ENCODE data around the gene ARHGEF1. TPM values are rescaled to one million over a fixed set of nuclear protein-coding genes. Genes with fewer than 3 reads are reported as not detected.
A peak's percentile ranks its signal among the peaks of the same experiment; 100 is the strongest.

The ARHGEF1 gene
- total RNA-seq, 2 donors from 2014 or later: 89.9 to 116 TPM

- peaks cover 53% of the 10 kb centered on the region for H3K36me3 ChIP-seq (ENCODE audit: control insufficient read depth, insufficient read depth, low read length)
- H3K9ac ChIP-seq (ENCODE audit: extremely low read depth, low read length, poor library complexity, severe bottlenecking): peak overlapping the region; percentile 99
- peaks cover 28% of the 10 kb centered on the region for H3K4me1 ChIP-seq (ENCODE audit: control insufficient read depth, insufficient read depth, low read length)
- TF ChIP-seq CTCF (conservative IDR thresholded peaks at IDR 0.05): no peak
- peak overlapping the region; percentile 98 for H3K4me3 ChIP-seq (ENCODE audit: low read length)
- H3K9me3 ChIP-seq (ENCODE audit: control insufficient read depth, low read length): no peaks in the 10 kb centered on the region
- Mint-ChIP-seq H3K9me3 (no peaks in the 10 kb centered on the region), H3K36me3 (ENCODE audit: low read depth) (peaks cover 54% of the 10 kb centered on the region), H3K4me3 (peak overlapping the region; percentile 81), H3K27ac (peak overlapping the region; percentile 97), H3K4me1 (peaks cover 28% of the 10 kb centered on the region), H3K27me3 (ENCODE audit: insufficient read depth) (peaks cover 5% of the 10 kb centered on the region)
- no peak overlapping the region for H3K27ac ChIP-seq (ENCODE audit: low read depth, low read length)
- DNase-seq: no peak
- H3K27me3 ChIP-seq (ENCODE audit: control insufficient read depth, insufficient read depth, low read length, poor library complexity, severe bottlenecking): no peaks in the 10 kb centered on the region
- WGBS, 2 experiments (ENCODE audit: insufficient coverage in 1 of 2, insufficient read length in 1 of 2): 55 to 66% methylated on average over 4 to 9 of the region's 9 CpGs
These were observed 21.7 kb upstream of the ARHGEF1 start for GRCh38 chr19:41861116-41861768.

GRCh38 chr19:41861846-41862245 lies 21.1 kb upstream of the ARHGEF1 start:
- Mint-ChIP-seq H3K36me3 (ENCODE audit: low read depth) (peaks cover 57% of the 10 kb centered on the region), H3K27ac (peak overlapping the region; percentile 97)

GRCh38 chr19:41862445-41862986 lies 20.5 kb upstream of the ARHGEF1 start:
- peaks cover 63% of the 10 kb centered on the region for H3K36me3 ChIP-seq (ENCODE audit: control insufficient read depth, insufficient read depth, low read length)
- no peak overlapping the region for H3K27ac ChIP-seq (ENCODE audit: low read depth, low read length)
- H3K9ac ChIP-seq (ENCODE audit: extremely low read depth, low read length, poor library complexity, severe bottlenecking): peak overlapping the region; percentile 99
- Mint-ChIP-seq H3K4me3 (peak overlapping the region; percentile 81), H3K36me3 (ENCODE audit: low read depth) (peaks cover 58% of the 10 kb centered on the region), H3K9me3 (no peaks in the 10 kb centered on the region), H3K27me3 (ENCODE audit: insufficient read depth) (no peaks in the 10 kb centered on the region), H3K4me1 (peaks cover 29% of the 10 kb centered on the region), H3K27ac (no peak overlapping the region)
- H3K4me1 ChIP-seq (ENCODE audit: control insufficient read depth, insufficient read depth, low read length): peaks cover 28% of the 10 kb centered on the region
- H3K4me3 ChIP-seq (ENCODE audit: low read length): peak overlapping the region; percentile 98
- DNase-seq: no peak
- no peaks in the 10 kb centered on the region for H3K9me3 ChIP-seq (ENCODE audit: control insufficient read depth, low read length)
- WGBS, 2 experiments (ENCODE audit: insufficient coverage in 1 of 2, insufficient read length in 1 of 2): 96% methylated on average over 2 of the region's 2 CpGs; no CpG with 5 or more reads in 1 of the 2 experiments
- no peak for TF ChIP-seq CTCF (conservative IDR thresholded peaks at IDR 0.05)
- H3K27me3 ChIP-seq (ENCODE audit: control insufficient read depth, insufficient read depth, low read length, poor library complexity, severe bottlenecking): no peaks in the 10 kb centered on the region

More at GRCh38 chr19:41861846-41862245, 21.1 kb upstream of the ARHGEF1 start:
- H3K27me3 ChIP-seq (ENCODE audit: control insufficient read depth, insufficient read depth, low read length, poor library complexity, severe bottlenecking): no peaks in the 10 kb centered on the region
- H3K4me3 ChIP-seq (ENCODE audit: low read length): peak overlapping the region; percentile 98
- no peaks in the 10 kb centered on the region for H3K9me3 ChIP-seq (ENCODE audit: control insufficient read depth, low read length)
- WGBS, 2 experiments (ENCODE audit: insufficient coverage in 1 of 2, insufficient read length in 1 of 2): 98 to 99% methylated on average over 7 to 9 of the region's 9 CpGs
- Mint-ChIP-seq H3K9me3 (no peaks in the 10 kb centered on the region), H3K27me3 (ENCODE audit: insufficient read depth) (peaks cover 4% of the 10 kb centered on the region), H3K4me1 (peaks cover 29% of the 10 kb centered on the region), H3K4me3 (peak overlapping the region; percentile 81)
- no peak for TF ChIP-seq CTCF (conservative IDR thresholded peaks at IDR 0.05)
- no peak overlapping the region for H3K27ac ChIP-seq (ENCODE audit: low read depth, low read length)
- DNase-seq: no peak
- peak overlapping the region; percentile 99 for H3K9ac ChIP-seq (ENCODE audit: extremely low read depth, low read length, poor library complexity, severe bottlenecking)
- H3K4me1 ChIP-seq (ENCODE audit: control insufficient read depth, insufficient read depth, low read length): peaks cover 28% of the 10 kb centered on the region
- peaks cover 57% of the 10 kb centered on the region for H3K36me3 ChIP-seq (ENCODE audit: control insufficient read depth, insufficient read depth, low read length)
